Measurements from ENCODE around the gene HKDC1.
"Not testable (repeated sequence)": the region's sequence is repeated elsewhere in the genome, so short reads cannot be mapped to it uniquely, and the experiment has no call there.

HKDC1 gene

DNA sequence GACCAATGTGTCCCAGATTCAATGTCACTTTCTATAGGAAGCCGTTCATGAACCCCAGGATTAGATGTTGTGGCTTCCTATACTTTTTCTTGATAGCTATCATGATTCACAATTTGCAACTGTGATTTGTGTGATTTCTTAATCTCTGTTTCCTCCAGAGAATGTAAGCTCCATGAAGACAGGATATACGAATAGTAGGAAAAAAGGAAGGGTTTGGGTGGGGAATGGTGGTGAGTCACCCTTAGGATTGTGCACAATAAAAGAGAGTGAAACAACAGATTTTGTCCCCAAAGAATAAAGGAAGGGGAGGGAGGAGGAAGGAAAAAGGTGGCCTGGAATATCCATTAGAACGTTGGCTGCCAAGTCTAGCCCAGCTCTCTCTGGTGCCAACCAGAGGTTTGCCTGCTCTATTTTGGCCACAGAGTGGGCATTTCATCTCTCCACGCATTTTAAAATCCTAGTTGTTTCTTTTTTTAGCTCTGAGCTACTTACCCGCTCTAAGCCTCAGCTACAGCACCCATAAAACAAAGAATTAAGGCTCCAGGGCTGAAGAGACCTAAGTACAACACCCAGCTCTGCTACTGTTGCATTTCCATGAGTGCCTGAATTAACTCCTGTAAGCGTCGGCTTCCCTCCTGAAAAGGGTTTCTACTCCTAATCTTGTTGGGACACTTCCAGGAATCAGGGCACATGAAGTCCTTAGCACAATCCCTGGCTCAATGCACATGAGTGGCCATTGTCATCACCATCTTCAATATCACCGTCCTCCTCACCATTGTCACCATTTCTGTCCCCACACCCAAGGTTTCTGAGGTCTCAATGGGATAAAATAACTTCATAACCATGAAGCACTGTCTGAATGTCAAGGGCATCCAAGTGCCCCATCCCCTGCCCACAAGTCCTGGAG lies 61.6 kb downstream of the HKDC1 start:
- DNase-seq (ENCODE audit: low read depth), result no peak

DNA sequence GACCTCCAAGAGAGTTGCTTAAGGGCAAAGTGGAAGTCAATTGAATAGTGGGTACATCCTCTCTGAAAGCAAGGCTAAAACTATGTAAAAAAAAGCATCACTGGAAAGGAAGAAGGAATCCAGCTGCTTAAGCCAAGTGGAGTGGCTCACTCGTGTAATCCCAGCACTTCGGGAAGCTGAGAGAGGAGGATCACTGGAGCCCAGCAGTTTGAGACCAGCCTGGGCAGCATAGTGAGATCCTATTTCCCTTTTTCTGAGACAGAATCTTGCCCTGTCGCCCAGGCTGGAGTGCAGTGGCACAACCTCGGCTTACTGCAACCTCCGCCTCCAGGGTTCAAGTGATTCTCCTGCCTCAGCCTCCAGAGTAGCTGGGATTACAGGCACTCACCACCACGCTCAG lies 64.3 kb downstream of the HKDC1 start:
- not testable (repeated sequence) for DNase-seq (ENCODE audit: low read depth)

DNA sequence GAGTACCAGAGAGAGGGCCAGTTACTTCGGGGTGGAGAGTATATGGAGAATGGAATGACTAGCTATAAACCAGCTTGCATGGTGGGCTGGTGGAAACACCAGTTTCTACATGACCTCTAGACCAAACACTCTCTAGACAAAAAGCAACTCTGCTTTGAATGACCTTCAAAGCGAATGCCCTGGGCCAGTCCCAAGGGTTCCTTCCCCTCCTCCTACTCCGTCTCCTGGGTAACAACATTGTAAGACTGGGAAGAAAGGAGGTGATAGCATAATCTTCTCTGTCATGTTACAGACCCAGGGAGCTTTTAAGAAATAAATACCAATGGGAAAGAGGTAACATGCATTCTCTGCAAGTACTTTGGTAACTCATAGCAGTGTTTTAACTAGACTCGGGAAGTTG lies 65.6 kb downstream of the HKDC1 start:
- DNase-seq (ENCODE audit: low read depth), result no peak

DNA sequence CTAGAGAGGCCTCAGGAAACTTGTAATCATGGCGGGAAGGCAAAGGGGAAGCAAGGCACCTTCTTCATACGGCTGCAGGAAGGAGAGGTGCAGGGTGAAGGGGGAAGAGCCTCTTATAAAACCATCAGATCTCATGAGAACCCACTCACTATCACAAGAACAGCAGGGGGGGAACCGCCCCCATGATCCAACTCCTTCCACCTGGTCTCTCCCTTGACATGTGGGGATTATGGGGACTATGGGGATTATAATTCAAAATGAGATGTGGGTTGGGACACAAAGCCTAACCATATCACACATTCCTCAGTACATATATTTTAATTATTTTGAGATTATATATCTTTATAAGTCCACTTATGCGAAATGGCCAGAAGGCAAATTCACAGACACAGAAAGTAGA lies 67.0 kb downstream of the HKDC1 start:
- DNase-seq (ENCODE audit: low read depth), result no peak

DNA sequence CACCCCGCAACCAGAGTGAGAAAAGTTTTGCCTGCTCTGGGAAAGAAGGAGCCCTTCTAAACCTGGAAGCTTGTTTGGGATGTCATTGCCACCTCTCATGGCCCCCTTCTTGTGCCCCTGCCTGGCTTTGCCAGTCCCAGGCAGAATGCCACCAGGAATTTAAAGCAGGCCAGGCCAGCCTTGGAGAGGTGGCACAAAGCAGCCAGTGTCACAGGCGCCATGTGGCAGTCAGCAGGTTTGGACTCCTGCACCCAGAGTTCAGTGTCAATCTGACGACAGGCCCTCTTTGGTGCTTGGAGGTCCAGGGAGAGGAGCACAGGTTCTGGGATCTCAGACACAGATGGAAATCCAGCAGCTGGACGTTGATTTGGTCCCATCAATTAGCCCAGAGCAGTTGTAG lies 70.9 kb downstream of the HKDC1 start:
- DNase-seq (ENCODE audit: low read depth), result no peak

DNA sequence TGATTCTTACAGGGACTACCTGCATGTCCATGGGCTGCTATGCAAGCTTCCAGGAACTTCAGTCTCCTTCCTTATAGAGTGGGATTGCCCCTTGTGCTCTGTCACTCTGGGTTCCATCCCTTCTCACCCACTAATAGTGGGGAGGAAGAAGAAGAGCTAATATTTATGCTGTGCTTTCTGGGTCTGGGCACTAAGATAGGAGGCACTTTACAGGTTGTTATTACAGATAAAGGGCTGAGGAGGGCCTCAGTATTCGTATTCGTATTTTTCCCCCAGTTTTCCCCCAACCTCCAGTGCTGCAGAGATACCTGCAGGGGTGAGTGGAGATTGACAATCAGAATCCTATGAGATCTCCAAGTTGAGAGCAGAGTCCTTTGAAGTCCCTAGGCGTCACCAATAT lies 72.3 kb downstream of the HKDC1 start:
- no peak for DNase-seq (ENCODE audit: low read depth)

DNA sequence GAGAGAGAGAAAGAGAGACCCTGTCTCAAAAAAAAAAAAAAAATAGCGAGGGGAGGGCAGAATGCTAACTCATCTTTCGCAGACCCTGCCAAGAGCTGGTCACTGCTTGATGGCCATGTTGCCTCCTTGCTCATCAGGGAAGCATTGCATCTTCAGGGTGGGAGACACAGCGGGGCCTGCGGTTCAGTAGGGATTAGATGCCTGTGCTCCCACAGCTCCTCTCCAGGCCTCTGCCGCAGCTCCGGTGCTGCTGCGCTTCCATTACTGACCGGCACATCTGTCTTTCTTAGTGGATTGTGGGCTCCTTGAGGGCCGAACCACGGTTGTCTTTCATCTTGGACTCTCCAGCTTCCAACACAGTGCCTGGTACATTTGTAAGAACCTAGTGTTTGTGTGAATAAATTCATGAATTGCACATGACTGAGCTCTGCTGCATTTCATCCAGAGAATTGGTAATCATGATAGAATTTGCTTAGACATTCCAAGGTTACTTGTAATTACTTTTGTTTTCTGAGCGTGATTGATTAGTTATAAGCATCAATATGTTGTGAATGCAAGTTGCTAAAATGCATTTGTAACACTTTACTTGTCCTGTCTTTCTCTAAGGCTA lies 75.0 kb downstream of the HKDC1 start:
- DNase-seq (ENCODE audit: low read depth), result no peak

DNA sequence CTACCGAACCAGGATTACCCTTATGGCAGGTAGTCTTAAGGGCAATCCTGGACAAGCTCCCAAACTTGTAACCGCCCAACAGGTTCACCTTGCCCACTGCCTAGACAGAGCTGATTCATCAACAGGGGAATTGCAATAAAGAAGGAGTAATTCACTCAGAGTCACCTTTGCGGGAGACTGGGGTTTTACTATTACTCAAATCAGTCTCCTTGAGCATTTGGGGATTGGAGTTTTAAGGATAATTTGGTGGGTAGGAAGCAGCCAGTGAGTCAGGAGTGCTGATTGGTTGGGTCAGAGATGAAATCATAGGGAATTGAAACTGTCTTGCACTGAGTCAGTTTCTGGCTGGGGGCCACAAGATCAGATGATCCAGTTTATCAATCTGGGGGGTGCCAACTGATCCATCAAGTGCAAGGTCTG lies 83.5 kb downstream of the HKDC1 start:
- DNase-seq (ENCODE audit: low read depth), result no peak

DNA sequence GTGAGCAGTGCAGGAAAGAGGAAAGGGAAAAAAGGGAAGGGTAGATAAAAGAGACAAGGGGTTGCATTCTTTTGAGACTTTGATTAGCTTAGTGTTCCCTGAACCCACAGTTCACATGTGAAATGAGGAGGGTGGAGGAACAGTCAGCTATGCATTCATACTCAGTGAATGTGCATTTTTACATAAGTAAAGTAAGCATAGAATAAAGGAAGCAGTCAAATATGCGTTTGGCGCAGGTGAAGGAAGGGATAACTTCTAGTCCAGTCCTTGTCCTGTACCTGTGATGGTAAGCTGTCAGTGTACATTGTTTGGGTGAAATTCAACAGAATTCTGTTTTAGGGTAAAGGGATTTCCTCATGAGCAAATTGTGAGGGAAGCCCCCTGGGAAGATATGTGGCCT lies 86.3 kb downstream of the HKDC1 start:
- DNase-seq (ENCODE audit: low read depth), result no peak

DNA sequence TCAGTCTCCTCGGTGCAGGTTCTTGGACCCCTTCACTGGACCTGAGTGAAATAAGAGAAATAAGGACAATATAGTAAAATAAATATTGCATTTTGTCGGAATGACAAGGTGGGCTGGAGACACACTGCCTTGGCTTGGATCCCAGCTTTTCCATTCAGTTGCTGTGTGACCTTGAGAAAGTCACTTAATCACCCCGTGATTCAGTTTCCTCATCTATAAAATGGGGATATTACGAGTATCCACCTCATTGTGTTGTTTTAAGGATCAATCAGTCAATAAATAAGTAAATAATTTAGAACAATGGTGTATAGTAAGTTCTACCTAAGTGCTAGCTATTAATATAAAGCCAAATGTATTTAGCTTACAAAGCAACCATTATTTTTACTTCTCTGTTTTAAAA lies 87.3 kb downstream of the HKDC1 start:
- no peak for DNase-seq (ENCODE audit: low read depth)

DNA sequence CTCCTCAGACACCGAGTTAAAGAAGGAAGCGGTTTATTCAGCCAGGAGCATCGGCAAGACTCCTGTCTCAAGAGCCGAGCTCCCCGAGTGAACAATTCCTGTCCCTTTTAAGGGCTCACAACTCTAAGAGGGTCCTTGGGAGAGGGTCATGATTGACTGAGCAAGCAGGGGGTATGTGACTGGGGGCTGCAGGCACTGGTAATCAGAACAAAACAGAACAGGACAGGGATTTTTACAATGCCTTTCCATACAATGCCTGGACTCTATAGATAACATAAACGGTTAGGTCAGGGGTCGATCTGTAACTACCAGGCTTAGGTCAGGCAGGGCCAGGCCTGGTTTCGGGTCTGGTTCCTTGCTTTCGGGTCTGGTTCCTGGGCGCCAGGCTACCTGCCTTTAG lies 88.2 kb downstream of the HKDC1 start:
- DNase-seq (ENCODE audit: low read depth), result not testable (repeated sequence)

DNA sequence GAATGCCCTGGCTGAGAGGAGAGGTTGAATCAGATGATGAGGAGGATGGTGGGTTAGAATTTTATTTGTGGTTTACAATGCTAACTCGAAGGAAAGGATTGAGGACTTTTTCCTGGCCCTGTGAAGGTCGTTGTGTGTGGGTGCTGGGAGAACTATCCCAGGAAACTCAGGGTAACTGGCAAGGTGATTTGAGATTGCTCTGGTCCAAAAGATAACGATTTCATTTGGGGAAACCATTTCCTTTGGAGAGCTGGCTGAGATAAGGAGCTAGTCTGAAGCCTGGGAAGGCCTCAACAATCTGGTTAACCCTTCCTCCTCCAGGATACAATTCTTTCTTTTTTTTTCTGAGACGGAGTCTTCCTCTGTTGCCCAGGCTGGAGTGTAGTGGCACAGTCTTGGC lies 91.2 kb downstream of the HKDC1 start:
- DNase-seq (ENCODE audit: low read depth), result no peak

DNA sequence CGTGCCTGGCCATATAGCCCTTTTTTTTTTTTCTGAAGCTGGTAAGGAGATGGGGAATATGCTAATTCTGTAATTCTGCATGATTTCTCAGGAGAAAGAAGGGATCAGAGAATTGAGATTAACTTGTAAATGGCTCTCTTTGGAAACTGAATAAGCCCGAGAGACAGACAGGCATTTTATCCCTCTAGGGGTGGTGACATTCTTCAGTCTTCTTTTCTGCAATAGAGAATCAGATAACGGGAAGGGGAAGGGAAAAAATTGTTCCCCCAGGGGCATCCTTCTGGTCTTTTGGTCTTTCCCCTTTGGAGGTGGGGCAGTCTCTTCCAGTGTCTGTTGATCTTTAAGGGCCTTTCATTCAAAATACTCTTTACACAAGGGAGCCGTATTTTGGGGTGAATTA lies 92.4 kb downstream of the HKDC1 start:
- no peak for DNase-seq (ENCODE audit: low read depth)

DNA sequence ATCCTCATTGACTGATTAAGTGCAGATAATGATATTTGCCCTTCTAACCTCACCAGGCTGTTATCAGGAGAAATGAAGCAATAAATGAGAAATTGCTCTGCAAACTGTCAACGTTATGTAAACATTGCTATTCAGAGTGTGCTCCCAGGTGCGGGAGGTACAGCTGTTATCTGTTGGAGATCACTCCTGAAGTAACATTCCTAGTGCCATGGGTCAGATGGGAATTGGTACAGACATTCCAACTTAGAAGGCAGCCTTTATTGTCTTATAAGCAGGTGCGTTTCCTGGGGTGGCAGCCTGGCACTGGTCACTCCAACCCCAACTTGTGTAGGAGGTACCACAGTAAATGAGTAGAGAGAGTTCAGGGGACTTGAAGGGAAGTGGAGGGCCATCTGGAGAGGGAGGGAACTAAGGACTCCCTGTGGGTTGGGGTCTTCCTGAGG lies 95.0 kb downstream of the HKDC1 start:
- DNase-seq (ENCODE audit: low read depth), result no peak

DNA sequence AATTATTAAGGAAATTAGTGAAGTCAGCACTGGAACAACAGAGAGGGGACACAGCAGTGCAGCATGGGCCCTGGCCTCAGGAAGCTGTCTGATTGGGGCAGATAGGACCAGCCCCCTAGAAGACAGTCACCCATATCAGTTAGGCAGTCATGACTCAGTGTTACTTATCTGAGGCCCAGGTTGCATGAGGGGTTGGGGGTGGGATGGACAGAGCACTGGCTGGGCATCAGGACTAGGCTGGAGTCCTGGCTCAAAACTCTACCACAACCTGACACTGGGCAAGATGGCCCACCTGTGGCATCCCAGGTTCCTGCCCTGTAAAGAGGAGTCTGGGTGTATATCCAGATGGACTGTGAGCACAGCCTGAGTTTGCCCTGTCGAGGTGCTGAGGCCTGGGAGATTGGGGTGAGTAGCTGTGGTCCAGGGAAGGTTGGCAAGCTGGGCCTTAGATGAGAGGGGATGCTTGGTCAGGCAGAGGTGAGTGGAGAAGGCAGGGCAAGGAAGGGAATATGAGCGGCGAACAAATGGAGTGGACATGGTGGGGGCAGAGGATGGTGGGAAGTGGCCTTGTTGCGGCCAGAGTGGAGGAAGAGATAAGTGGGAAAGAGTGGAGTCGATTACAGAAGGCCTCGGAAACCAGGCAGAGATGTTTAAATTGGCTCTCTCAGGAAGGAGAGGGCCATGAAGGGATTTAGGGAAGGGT lies 95.6 kb downstream of the HKDC1 start:
- no peak for DNase-seq (ENCODE audit: low read depth)

DNA sequence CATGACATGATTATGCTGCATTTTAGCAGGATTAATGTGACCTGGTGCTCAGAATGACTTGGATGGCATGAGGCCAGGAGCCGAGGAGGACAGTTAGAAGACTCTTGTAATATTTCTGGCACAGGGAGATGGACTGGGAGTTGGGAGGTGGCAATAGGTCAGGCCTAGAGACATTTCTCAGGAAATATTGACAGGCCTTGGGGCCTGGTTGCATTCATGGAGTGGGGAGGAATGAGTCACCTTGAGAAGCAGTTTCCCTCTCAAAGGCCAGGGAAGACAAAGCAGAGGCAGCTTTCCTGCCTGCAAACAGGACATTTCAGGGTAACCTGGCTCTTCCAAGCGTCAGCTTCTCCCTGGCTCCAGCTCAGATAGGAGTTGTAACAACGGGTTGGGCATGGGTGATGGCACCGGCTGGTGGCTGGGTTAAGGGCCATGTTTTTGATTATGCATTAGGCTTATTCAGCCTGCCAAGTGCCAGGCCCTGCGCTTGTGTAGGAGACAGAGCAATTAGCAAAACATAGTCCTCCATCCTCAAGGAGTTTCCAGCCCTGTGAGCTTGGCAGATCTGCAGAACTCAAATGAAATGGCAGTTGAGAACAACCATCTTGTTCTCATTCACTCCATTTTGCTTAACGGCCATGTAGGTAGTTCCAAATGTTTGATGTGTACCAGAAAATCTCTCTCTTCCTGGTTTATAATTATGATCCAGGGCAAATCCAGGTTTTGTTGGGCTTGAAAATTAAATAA lies 96.4 kb downstream of the HKDC1 start:
- DNase-seq (ENCODE audit: low read depth), result no peak
